ENCODE measurements around the gene B3GALT5. TPM values are rescaled to one million over a fixed set of nuclear protein-coding genes. Genes with fewer than 3 reads are reported as not detected.

B3GALT5 gene
- total RNA-seq, 2 donors from 2014 or later = 2.5 to 6.1 TPM

GRCh38 chr21:39656209-39656608 is 43.5 kb downstream of the B3GALT5 start:
- Histone ChIP-seq H3K27ac (ENCODE audit: low read depth, low read length) (no peak overlapping the region), H3K27me3 (ENCODE audit: control insufficient read depth, insufficient read depth, low read length, poor library complexity, severe bottlenecking) (no peaks in the 10 kb centered on the region), H3K9me3 (ENCODE audit: control insufficient read depth, low read length) (peaks cover 13% of the 10 kb centered on the region), H3K9ac (ENCODE audit: extremely low read depth, low read length, poor library complexity, severe bottlenecking) (no peak overlapping the region), H3K36me3 (ENCODE audit: control insufficient read depth, insufficient read depth, low read length) (no peaks in the 10 kb centered on the region), H3K4me3 (ENCODE audit: low read length) (no peak overlapping the region), H3K4me1 (ENCODE audit: control insufficient read depth, insufficient read depth, low read length) (no peaks in the 10 kb centered on the region)
- Mint-ChIP-seq H3K27me3 (ENCODE audit: insufficient read depth) (no peaks in the 10 kb centered on the region), H3K27ac (no peak overlapping the region), H3K4me3 (no peak overlapping the region), H3K9me3 (peaks cover 5% of the 10 kb centered on the region), H3K36me3 (ENCODE audit: low read depth) (peaks cover 47% of the 10 kb centered on the region), H3K4me1 (peaks cover 10% of the 10 kb centered on the region)
- no peak for DNase-seq
- no peak for TF ChIP-seq CTCF (conservative IDR thresholded peaks at IDR 0.05)
- WGBS, 2 experiments (ENCODE audit: insufficient coverage in 1 of 2, insufficient read length in 1 of 2) = 85 to 87% methylated on average over 8 of the region's 8 CpGs

- no peak for DNase-seq
- TF ChIP-seq CTCF (conservative IDR thresholded peaks at IDR 0.05) = no peak
- WGBS, 2 experiments (ENCODE audit: insufficient coverage in 1 of 2, insufficient read length in 1 of 2) = 94 to 96% methylated on average over 5 of the region's 5 CpGs
- no peaks in the 10 kb centered on the region for H3K27me3 Mint-ChIP-seq (ENCODE audit: insufficient read depth)
- H3K36me3 Mint-ChIP-seq (ENCODE audit: low read depth) = peaks cover 41% of the 10 kb centered on the region
- Histone ChIP-seq H3K9me3 (ENCODE audit: control insufficient read depth, low read length) (peaks cover 13% of the 10 kb centered on the region), H3K27me3 (ENCODE audit: control insufficient read depth, insufficient read depth, low read length, poor library complexity, severe bottlenecking) (no peaks in the 10 kb centered on the region), H3K4me3 (ENCODE audit: low read length) (no peak overlapping the region), H3K36me3 (ENCODE audit: control insufficient read depth, insufficient read depth, low read length) (no peaks in the 10 kb centered on the region), H3K27ac (ENCODE audit: low read depth, low read length) (no peak overlapping the region), H3K9ac (ENCODE audit: extremely low read depth, low read length, poor library complexity, severe bottlenecking) (no peak overlapping the region), H3K4me1 (ENCODE audit: control insufficient read depth, insufficient read depth, low read length) (no peaks in the 10 kb centered on the region)
- no peak overlapping the region for H3K4me3 Mint-ChIP-seq
- H3K27ac Mint-ChIP-seq = no peak overlapping the region
- H3K9me3 Mint-ChIP-seq = peaks cover 5% of the 10 kb centered on the region
- H3K4me1 Mint-ChIP-seq = peaks cover 10% of the 10 kb centered on the region
Measured at GRCh38 chr21:39657091-39657689, 44.5 kb downstream of the B3GALT5 start.

- H3K4me3 ChIP-seq (ENCODE audit: low read length) = no peak overlapping the region
- TF ChIP-seq CTCF (conservative IDR thresholded peaks at IDR 0.05) = no peak
- Mint-ChIP-seq H3K36me3 (ENCODE audit: low read depth) (peaks cover 37% of the 10 kb centered on the region), H3K27me3 (ENCODE audit: insufficient read depth) (no peaks in the 10 kb centered on the region), H3K27ac (no peak overlapping the region), H3K4me3 (no peak overlapping the region), H3K4me1 (peaks cover 13% of the 10 kb centered on the region), H3K9me3 (peaks cover 3% of the 10 kb centered on the region)
- H3K9ac ChIP-seq (ENCODE audit: extremely low read depth, low read length, poor library complexity, severe bottlenecking) = no peak overlapping the region
- H3K27ac ChIP-seq (ENCODE audit: low read depth, low read length) = no peak overlapping the region
- H3K36me3 ChIP-seq (ENCODE audit: control insufficient read depth, insufficient read depth, low read length) = no peaks in the 10 kb centered on the region
- no peaks in the 10 kb centered on the region for H3K27me3 ChIP-seq (ENCODE audit: control insufficient read depth, insufficient read depth, low read length, poor library complexity, severe bottlenecking)
- peaks cover 11% of the 10 kb centered on the region for H3K9me3 ChIP-seq (ENCODE audit: control insufficient read depth, low read length)
- no peaks in the 10 kb centered on the region for H3K4me1 ChIP-seq (ENCODE audit: control insufficient read depth, insufficient read depth, low read length)
- no peak for DNase-seq
- 84 to 86% methylated on average over 2 of the region's 2 CpGs for WGBS, 2 experiments (ENCODE audit: insufficient coverage in 1 of 2, insufficient read length in 1 of 2)
Measured at GRCh38 chr21:39658066-39658465, 45.3 kb downstream of the B3GALT5 start.

All from endodermal cell (in vitro differentiated cells).